IPS DF 4.7 (cell line): ENCODE results near the gene TMEM132E.

Source experiments
- DNase-seq: peaks from one replicate; pipeline ENCODE4 v3.0.0-alpha.2; 2013; ENCODE audit warnings: low spot score; ENCODE audit errors: extremely low read depth

The TMEM132E gene

DNA sequence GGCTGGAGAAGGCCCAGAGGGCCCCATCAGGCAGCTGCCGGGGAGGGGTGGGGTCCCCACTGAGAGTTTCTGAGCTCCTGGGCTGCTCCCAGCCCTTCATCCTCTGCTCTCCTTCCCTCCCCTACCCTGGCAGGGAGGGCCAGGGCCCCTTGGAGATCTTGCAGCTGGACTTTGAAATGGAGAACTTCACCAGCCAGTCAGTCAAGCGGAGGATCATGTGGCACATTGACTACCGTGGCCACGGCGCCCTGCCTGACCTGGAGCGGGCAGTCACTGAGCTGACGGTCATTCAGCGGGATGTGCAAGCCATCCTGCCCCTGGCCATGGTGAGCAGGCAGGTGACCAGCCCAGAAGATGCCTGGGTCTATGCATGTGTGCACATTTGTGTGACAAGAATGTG lies 49.5 kb downstream of the TMEM132E start:
- no peak for DNase-seq

DNA sequence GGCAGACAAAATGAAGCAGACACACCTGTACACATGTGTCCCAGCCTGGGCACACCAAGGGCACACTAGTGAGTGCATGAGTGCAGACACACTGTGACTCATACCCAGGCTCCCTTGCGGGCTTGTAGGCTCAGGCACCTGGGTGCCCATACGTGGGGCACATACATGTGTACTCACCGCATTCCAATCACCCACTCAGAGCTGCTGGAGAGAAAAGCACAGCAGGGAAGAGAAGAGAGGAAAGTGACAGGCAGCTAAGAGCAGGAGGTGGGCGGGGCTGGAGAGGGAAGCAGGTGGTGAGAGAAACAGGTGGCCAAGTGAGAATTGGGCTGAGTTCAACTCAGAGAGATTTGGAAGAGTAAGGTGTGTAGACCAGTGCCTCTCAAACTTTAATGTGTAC lies 54.0 kb downstream of the TMEM132E start:
- DNase-seq = no peak

DNA sequence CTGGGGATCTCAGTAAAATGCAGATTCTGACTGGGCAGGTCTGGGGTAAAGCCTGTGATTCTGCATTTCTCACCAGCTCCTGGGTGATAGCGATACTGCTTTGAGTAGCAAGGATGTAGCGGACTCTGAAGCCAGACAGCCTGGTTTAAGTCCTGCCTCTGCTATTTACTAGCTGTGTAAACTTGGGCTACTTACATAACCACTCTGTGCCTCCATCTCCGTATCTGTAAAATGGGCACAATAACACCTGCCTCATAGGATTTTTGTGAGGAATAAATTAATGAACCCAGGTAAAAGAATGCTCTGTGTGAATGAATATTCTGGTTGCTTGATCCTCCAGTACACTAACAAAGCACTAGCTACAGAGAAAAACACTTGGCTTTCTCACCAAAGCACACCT lies 54.4 kb downstream of the TMEM132E start:
- no peak for DNase-seq

DNA sequence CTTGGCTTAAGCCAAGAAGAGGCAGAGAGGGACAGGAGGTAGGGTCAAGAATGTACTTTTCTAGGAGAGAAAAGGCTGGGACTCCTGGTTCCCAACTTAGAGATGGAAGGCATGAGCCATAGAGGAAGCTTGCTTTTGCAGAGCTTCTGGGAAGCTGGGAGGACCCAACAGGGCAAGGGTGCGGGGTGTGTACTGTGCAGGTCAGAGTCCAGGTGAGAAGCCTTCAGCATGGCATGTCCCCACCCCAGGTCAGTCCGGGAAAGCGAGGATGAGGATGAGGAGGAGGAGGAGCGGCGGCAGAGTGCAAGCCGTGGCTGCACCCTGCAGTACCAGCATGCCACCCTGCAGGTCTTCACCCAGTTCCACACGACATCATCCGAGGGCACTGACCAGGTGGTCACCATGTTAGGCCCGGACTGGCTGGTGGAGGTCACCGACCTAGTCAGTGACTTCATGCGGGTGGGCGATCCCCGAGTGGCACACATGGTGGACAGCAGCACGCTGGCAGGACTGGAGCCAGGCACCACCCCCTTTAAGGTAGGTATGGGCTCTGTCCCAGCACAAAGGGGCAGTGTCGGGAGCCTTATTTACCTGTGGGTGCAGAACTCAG lies 55.3 kb downstream of the TMEM132E start:
- DNase-seq = no peak

DNA sequence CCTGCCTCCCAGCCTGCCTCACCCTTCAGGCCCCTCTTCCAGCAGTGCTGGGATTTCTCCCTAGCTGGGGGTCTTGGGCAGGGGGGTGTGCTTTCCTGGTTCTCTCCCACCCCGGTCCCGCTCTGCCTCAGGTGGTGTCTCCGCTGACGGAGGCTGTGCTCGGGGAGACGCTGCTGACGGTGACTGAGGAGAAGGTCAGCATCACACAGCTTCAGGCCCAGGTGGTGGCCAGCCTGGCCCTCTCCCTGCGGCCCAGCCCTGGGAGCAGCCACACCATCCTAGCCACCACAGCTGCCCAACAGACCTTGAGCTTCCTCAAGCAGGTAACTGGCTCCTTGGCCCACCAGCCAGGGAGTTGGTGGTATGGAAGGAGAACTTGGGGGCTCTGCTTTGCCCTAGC lies 56.5 kb downstream of the TMEM132E start:
- DNase-seq = no peak

DNA sequence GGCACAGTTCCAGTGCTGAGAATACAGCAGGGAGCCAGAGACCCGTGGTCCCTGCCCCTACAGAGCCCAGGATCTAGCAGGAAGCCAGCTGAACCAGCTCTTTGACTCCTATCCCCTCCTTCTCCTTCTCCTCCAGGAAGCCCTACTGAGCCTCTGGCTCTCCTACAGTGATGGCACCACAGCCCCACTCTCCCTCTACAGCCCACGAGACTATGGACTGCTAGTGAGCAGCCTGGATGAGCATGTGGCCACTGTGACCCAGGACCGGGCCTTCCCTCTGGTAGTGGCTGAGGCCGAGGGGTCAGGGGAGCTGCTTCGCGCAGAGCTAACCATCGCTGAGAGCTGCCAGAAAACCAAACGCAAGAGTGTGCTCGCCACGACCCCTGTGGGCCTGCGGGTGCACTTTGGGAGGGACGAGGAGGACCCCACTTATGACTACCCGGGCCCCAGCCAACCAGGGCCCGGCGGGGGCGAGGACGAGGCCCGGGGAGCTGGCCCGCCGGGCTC lies 57.7 kb downstream of the TMEM132E start:
- DNase-seq = no peak

DNA sequence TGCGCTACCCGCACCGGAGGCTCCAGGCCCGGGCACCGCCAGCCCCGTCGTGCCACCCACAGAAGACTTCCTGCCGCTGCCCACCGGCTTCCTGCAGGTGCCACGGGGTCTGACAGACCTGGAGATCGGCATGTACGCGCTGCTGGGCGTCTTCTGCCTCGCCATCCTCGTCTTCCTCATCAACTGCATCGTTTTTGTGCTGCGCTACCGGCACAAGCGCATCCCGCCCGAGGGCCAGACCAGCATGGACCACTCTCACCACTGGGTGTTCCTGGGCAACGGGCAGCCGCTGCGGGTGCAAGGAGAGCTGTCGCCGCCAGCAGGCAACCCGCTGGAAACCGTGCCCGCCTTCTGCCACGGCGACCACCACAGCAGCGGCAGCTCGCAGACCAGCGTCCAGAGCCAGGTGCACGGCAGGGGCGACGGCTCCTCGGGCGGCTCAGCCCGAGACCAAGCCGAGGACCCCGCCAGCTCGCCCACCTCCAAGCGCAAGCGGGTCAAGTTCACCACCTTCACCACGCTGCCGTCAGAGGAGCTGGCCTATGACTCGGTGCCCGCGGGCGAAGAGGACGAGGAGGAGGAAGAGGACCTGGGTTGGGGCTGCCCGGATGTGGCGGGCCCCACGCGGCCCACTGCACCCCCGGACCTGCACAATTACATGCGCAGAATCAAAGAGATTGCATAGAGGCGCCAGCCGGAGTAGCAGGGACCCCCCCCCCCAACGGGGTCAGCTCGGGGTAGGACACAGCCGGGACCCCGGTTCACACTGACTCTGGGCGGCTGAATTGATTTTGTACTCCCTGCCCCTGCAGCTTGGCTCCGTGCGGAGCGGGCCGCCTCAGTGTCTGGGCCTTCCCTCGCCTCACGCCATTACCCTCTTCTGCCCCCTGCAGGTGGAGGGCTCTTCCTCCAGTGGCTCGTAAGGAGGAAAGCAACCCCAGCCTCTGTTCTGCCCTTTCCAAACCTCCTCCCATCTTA lies 58.5 kb downstream of the TMEM132E start:
- no peak for DNase-seq

DNA sequence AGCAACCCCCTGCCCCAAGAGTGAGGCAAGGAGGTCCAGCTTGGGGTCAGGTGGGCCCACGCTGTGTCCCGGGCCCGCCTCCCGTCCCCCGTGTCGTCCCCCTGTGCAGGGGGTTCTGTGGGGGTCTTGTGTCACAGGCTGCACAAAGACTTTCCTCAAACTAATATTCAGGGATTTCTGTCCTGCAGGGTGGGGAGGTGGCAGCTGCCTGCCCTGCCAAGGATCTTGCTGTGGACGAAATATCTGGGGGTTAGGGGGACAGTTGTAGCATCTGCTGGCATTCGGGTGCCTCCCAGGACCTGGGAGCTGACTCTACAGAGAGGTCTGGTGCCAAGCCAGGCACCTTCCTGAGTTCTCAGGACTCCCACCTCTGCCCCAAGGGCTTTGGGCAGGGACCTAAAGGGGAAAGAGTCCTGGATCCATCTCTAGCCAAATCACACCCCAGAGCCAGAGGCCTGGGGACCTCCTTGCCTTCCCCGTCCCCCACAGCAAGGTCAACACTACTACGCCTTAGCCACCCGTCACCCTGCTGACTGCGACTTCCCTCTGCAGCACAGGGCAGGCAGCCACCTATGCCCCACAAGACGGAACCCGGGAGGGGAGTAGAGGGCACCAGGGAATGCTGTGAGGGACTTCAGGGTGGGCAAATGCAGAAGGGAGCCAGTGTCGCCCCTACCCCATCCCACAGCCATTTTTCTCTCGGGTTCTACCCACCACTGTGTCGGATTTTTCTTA lies 59.3 kb downstream of the TMEM132E start:
- no peak for DNase-seq

DNA sequence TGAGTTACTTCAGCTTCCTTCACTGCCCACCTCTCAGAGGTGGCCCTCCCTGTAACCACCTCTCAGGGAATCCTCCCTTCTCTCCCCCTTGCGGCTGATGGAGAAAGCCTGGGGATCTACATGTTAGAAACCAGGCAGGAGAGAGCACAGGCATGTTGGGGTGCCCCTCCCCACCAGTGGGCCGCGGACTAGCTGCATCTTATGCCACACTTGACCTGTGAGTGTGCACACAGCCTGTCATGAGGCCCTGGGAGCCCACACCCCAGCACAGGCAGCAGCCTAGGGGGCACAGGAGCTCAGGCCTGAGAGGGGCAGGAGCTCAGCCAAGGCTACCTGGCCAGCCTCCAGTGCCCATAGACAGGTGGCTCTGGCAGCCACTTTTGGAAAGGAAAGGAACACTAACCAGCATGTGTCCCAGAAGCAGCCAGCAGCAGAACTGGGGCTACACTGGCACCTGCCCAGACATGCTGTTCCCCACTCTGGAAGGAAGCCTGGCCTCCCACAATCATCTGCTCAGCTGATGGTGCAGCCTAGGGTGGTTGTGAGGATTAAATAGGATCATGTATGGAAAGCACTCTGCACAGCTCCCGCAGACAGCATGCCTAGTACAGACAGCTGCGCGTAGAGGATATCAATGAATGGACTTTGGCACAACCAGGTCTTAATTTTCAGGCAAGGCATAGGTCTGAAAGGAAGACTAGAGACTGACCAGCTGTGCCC lies 60.5 kb downstream of the TMEM132E start:
- DNase-seq = no peak

DNA sequence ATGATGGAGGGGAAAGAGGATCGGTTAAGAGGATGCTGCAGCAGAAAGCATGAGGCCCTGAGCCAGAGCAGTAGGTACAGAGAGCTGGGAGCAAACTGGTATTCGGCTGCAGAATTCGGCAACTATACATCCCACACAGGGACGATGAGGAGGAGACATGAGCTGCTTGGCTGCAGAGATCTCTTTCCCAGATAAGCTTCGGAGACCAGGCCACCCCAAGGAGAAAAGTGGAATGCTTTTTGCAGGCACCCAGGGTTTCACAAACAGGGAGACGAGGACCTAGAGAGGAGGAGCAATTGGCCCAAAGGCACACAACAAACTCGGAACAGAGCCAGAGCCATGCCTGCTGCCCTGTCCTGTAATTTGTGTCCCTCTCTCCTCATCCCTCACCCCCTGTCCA lies 62.0 kb downstream of the TMEM132E start:
- DNase-seq = no peak

DNA sequence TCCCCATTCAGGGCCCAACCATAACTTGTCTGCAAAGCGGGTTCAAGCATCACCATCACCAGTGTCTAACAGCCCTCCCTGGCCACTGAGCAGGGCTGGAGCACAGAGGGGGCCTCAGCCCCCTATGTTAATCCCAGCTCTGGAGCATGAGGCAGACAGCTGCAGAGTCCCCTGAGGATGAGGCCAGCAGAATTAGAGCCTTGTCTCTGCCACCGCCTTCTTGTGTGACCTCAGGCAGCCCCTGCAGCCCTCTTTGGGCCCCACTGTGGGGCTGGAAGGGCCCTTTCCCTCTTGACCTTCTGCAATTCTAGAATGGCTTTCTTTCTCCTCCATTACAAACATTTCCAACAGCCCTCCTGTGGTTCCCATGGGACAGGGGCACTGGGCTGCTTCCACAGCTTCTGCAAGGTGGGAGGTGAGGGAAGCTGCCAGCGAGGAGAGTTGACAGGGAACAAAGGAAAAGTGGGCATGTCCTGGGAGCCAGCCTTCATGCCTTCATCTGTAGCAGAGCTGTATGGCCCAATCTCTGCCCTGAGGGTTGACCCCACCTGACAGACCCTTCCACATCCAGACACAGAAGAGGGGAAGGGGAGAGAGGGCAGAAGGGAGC lies 65.7 kb downstream of the TMEM132E start:
- DNase-seq = no peak

DNA sequence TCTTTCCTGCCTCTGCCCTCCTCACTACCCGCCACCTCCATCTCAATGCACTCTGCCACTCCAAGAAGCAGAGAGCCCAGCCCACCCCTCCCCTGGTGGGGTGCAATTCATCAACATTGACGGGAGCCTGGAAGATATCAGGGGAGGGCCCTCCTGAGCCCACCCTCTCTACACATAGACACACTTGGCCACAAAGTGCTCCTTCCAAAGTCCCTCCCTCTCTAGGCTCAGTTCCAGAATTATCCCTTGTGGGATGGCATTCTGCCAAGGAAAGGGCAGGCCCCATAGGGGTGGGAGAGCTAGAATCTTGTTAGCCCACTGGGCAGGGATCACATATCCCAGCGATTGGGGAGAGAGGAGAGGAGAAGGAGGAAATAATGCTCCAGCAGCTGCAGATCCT lies 66.2 kb downstream of the TMEM132E start:
- DNase-seq = no peak

DNA sequence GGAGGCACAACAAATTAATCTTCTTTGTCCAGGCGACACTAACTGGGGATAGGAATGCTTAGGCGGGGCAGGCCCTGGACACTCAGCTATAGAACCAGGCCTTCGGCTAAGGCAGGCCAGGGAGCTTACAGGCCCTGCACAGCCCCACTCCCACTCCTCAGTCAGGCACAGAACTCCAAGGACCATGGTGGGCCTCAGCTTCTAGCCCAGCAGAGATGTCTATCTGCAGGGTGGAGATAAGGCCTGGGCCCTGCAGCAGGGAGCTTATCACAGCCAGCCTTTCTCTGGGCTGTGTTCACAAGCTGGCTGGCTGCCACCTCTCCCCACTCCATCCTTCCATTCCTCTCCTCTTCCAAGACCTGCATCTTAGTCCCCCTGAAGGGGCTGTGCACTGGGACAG lies 68.1 kb downstream of the TMEM132E start:
- DNase-seq = no peak

DNA sequence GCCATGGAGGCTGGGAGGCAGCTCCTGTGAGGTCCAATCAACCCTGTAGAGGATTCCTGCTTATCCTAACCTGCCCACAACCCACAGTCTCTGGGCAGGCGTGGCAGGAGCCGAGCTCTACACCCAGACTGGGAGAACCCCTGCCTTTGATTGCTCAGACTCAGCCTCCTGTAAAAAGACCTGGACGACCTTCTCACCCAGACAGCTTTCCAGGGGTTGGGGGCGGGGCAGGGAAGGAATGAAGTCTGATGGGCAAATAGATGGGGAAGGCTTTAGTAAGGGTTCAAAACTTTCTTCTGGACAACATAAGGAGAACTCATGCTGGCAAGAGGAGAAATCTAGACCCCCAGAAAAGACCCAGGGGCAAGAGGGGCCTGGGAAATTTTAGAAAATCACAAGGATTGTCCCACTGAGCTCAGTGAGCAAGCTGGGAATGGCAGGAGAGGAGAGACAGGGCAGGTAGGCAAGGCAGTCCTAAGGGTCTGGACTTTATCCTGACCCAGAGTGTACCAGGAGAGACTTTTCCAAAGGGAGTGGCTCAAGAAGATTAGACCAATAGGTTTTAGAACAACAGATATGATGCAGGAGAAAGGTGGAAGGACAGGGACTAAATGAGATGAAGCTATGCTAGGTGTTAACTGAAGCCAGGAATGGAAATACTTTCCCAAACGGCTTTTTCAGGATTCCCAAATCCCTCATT lies 70.8 kb downstream of the TMEM132E start:
- DNase-seq = no peak

DNA sequence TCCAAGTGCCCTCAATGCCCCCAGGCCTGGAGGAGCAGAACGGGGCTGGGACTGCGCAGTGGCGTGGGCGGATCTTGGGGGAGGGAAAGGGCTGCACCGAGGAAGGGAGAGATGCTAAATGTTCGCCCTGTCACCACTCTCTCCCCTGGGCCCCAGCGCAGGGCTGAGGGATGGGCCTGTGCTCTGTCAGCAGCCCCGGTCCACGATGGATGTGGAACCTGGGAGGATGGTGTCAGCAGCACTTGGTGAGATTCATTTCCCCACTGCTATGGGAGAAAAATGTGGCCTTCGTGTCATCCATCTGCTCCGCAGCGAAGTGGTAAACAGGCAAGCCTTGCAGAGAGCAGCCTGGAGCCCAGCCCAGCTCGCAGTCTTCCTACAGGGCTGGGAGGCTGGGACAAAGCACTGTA lies 72.0 kb downstream of the TMEM132E start:
- DNase-seq = no peak

DNA sequence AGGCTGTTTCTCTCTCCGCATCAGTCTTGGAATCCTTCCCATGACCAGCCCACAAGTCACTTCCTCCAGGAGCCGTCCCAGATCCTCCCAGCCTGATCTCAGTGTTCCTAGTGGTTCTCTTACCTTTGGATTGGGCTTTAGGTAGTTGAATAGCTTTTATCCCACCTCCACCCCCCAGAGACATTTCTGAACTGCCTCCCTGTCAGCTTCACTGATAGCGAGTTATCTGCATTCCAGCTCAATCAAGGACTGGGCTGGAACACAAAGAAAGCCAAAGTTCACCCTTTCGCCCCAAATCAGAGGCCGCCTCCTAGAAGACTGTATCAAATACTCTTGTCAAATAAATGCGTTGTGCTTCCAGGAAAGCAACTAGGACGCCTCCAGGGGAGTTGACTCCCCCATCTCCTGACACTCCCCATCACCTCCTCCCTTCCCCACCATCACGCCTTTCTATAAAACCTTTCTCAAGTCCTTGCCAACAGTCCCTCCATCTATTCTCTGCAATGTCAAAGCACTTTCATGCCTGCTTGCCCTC lies 72.7 kb downstream of the TMEM132E start:
- DNase-seq = no peak

DNA sequence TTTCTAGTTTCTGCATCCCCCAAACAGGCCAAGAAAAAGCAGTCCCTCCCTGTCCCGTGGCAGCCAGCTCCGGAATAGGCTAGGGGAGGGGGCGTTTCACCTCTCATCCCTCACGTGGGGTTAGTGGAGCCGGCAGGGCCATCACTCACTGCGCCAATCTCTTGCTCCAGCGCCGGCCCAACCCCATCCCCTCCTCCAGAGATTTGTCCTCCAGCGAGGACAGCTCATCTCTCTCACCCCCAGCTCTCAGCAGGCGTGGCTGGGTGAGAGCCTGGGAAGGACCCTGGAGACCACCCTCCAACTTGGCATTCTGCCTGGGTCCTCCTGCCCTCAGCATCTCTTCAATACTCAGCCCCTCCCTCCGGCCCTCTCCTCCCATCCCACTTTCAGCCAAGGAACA lies 74.1 kb downstream of the TMEM132E start:
- DNase-seq = no peak

DNA sequence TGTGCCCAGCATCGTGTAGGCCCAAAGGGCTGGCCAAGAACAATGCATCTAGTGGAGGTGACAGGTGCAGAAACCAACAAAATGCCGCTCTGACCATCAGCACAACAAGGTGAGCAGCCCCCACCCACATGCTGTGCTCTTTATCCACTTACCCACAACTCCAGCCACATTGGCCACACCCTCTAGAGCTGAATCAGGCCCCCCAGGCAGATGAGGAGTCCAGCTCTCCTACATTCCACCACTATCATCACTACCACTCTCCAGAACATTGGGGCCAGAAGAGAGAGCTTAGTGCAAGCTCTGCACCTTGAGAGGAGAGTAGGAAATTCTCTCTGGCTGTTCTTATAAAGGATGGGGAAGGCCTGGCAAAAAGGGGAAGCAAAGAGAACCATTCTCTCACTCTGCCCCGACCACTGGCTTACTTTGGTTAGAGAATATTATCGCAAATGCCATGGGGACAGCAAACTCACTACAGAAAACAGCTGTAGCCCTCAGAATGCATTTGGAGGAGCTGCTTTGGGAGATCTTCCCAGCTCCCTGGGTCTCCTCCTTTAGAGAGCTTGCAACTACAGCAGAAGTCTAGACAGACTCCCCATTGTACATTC lies 75.0 kb downstream of the TMEM132E start:
- no peak for DNase-seq

DNA sequence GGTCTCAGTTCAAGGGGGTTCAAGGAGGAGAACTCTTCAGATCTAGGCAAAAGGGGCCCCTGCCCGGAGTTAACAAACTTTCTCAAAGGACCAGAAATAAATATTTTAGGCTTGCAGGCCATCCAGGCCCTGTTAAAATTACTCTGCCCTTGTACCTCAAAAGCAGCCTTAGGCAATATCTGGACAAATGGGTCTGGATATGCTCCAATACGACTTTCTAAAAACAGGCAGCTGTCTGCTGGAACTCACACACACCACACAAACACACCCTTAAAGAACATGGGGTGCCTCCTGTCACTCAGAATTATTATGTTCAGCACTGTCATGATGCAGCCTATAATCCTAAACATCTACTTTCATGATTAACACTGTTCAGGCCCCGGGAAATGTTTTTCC lies 75.5 kb downstream of the TMEM132E start:
- no peak for DNase-seq

DNA sequence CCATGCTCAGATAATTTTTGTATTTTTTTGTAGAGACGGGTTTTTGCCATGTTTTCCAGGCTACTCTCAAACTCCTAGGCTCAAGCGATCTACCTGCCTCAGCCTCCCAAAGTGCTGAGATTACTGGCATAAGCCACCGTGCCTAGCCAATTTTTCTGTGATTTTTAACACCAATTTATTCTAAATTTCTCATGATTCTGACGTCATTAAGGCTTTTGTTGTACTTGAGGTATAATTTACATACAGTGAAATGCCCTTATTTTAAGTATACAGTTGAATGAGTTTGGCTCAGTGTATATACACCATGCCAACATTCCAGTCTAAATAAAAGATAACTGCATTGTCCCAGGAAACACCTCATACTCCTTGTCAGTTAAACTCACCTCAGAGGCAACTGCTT lies 77.4 kb downstream of the TMEM132E start:
- no peak for DNase-seq
